AG04450 (cell line): ENCODE results near the gene CDC42BPA. TPM values are rescaled to one million over a fixed set of nuclear protein-coding genes. Genes with fewer than 3 reads are reported as not detected.

Source experiments
- CTCF ChIA-PET: fragments of 300-600, 350-600 bp; formaldehyde crosslinking; extraction: SDS; loops from one replicate; lab custom pipeline; 2022; ENCODE audit warnings: antibody characterized with exemption, inconsistent platforms; lab: Charles Lee
- POLR2A ChIA-PET: fragments of 350-600 bp; formaldehyde crosslinking; extraction: SDS; loops from one replicate; lab custom pipeline; 2021; ENCODE audit warnings: antibody characterized with exemption, inconsistent platforms; lab: Yijun Ruan, JAX
- DNase-seq: peaks from one replicate; pipeline ENCODE4 v3.0.0-alpha.2; 2011; ENCODE audit warnings: low read depth, low spot score
- H3K27ac ChIP-seq: one replicate; pipeline ENCODE4 v1.5.1; 2012; ENCODE audit warnings: low read depth, low read length, control low read depth
- H3K27me3 ChIP-seq: one replicate; pipeline ENCODE4 v1.6.0; 2012; ENCODE audit warnings: low read length; ENCODE audit not compliant: control insufficient read depth, insufficient read depth
- H3K4me3 ChIP-seq: 2 replicates; pipeline ENCODE4 v1.5.1; 2011; ENCODE audit warnings: mild to moderate bottlenecking, low read depth, low read length, control low read depth
- H3K9me3 ChIP-seq: 2 replicates; pipeline ENCODE4 v1.5.1; 2012; ENCODE audit warnings: low read length; ENCODE audit not compliant: control insufficient read depth, insufficient read depth
- CTCF ChIP-seq: IDR thresholded peaks from 2 replicates; pipeline ENCODE4 v1.5.1; 2011; ENCODE audit warnings: low read depth, low read length, control low read depth, inconsistent platforms
- polyA plus RNA-seq: library from polyadenylated mRNA; depleted of rRNA; stranded (reverse); fragments of >200 nt; gene quantifications from 2 replicates; pipeline ENCODE4 v1.2.3, GENCODE V29; 2011

The CDC42BPA gene
- polyA plus RNA-seq, 1 experiment = 30.7 TPM

- no peak for TF ChIP-seq CTCF
- DNase-seq = no peak
- H3K27me3 ChIP-seq = no peaks in the 10 kb centered on the region
- H3K9me3 ChIP-seq = no peaks in the 10 kb centered on the region
- ChIA-PET POLR2A (no interaction called here), CTCF (no interaction called here)
- H3K4me3 ChIP-seq = no peak overlapping the region
- H3K27ac ChIP-seq = no peak overlapping the region
These were observed 244.5 kb downstream of the CDC42BPA start for GRCh38 chr1:227073786-227074185.

GRCh38 chr1:227072991-227073390 is 245.3 kb downstream of the CDC42BPA start:
- ChIA-PET POLR2A (no interaction called here), CTCF (no interaction called here)
- no peak for TF ChIP-seq CTCF
- H3K9me3 ChIP-seq = no peaks in the 10 kb centered on the region
- no peak overlapping the region for H3K27ac ChIP-seq
- H3K4me3 ChIP-seq = no peak overlapping the region
- DNase-seq = no peak
- H3K27me3 ChIP-seq = no peaks in the 10 kb centered on the region

- ChIA-PET CTCF (no interaction called here), POLR2A (no interaction called here)
- no peak overlapping the region for H3K27ac ChIP-seq
- TF ChIP-seq CTCF = no peak
- H3K4me3 ChIP-seq = no peak overlapping the region
- no peaks in the 10 kb centered on the region for H3K9me3 ChIP-seq
- H3K27me3 ChIP-seq = no peaks in the 10 kb centered on the region
- no peak for DNase-seq
These were observed 246.3 kb downstream of the CDC42BPA start for GRCh38 chr1:227071895-227072587.

- H3K27me3 ChIP-seq = no peaks in the 10 kb centered on the region
- no peaks in the 10 kb centered on the region for H3K9me3 ChIP-seq
- H3K4me3 ChIP-seq = no peak overlapping the region
- no peak for TF ChIP-seq CTCF
- ChIA-PET CTCF (no interaction called here), POLR2A (no interaction called here)
- no peak overlapping the region for H3K27ac ChIP-seq
- no peak for DNase-seq
These were observed 247.5 kb downstream of the CDC42BPA start for GRCh38 chr1:227070638-227071285.

GRCh38 chr1:227069490-227069889 is 248.8 kb downstream of the CDC42BPA start:
- ChIA-PET CTCF (interaction anchor here (1.0 kb wide), 1 partner anchor 49 kb away, joined by 3 read pairs; no protein-coding TSS in a partner anchor), POLR2A (no interaction called here)
- H3K27ac ChIP-seq = no peak overlapping the region
- no peaks in the 10 kb centered on the region for H3K9me3 ChIP-seq
- H3K27me3 ChIP-seq = no peaks in the 10 kb centered on the region
- no peak for DNase-seq
- no peak for TF ChIP-seq CTCF
- H3K4me3 ChIP-seq = no peak overlapping the region
